Stomach (tissue), 9 donors: Measurements from ENCODE around the gene IFT57. TPM values are rescaled to one million over a fixed set of nuclear protein-coding genes. Genes with fewer than 3 reads are reported as not detected.
A peak's percentile ranks its signal among the peaks of the same experiment; 100 is the strongest.

Experiments
- DNase-seq, 2 donors: peaks; one replicate each; pipeline versions ENCODE4 v3.0.0 to v3.0.0-alpha.2; 2013 to 2019
- H3K27ac ChIP-seq, 5 donors: fragments of 200-600 bp in 4 of 5; sonication (generic) in 4 of 5; one replicate each; pipeline ENCODE4 v1.5.1; 2013 to 2019; ENCODE audit warnings: mild to moderate bottlenecking in 1 of 5, moderate library complexity in 1 of 5
- H3K27me3 ChIP-seq, 3 donors: fragments of 200-600 bp; sonication (generic); one replicate each; pipeline ENCODE4 v1.5.1; 2017 to 2019; ENCODE audit warnings: mixed run types in 1 of 3
- H3K36me3 ChIP-seq, 4 donors: fragments of 200-600 bp; sonication (generic); 1 replicate in 3 of 4; 2 replicates in 1 of 4; pipeline ENCODE4 v1.5.1; 2016 to 2019
- H3K4me1 ChIP-seq, 4 donors: fragments of 200-600 bp; sonication (generic); one replicate each; pipeline ENCODE4 v1.5.1; 2016 to 2019
- H3K4me3 ChIP-seq, 4 donors: fragments of 200-600 bp; sonication (generic) in 3 of 4; one replicate each; pipeline ENCODE4 v1.5.1; 2016 to 2019; ENCODE audit warnings: mild to moderate bottlenecking in 1 of 4
- H3K9me3 ChIP-seq, 4 donors: fragments of 200-600 bp; sonication (generic); one replicate each; pipeline ENCODE4 v1.5.1; 2016 to 2019
- CTCF ChIP-seq, 7 experiments: fragments of 450-650 bp in 4 of 7; fragments of 200-600 bp in 3 of 7; sonication (generic) in 3 of 7; IDR thresholded peaks; one replicate each; pipeline ENCODE4 v1.5.1; 2016 to 2019; ENCODE audit warnings: antibody characterized with exemption in 7 of 7, control low read depth in 2 of 7, mild to moderate bottlenecking in 1 of 7
- EP300 ChIP-seq: sonication (generic); formaldehyde crosslinking; IDR thresholded peaks from one replicate; pipeline ENCODE4 v1.6.1; 2017; ENCODE audit warnings: antibody characterized with exemption
- POLR2A ChIP-seq, 4 donors: fragments of 450-650 bp; IDR thresholded peaks; one replicate each; pipeline ENCODE4 v1.6.1; 2016; ENCODE audit warnings: antibody characterized with exemption in 4 of 4, control low read depth in 2 of 4, mild to moderate bottlenecking in 1 of 4, moderate library complexity in 1 of 4
- POLR2AphosphoS5 ChIP-seq, 3 donors: sonication (generic); formaldehyde crosslinking; IDR thresholded peaks; one replicate each; pipeline ENCODE4 v1.6.1; 2016; ENCODE audit warnings: antibody characterized with exemption in 3 of 3
- WGBS, 5 donors: extraction: QIAGEN DNeasy Blood & Tissue Kit in 3 of 5; methylation state at CpG; one replicate each; pipeline versions ENCODE4 v1.1.5 to v1.1.7; 2013 to 2018; 5-methylcytosine and 5-hydroxymethylcytosine counted together
- intact Hi-C: fragments of 100-400 bp; cut with DNase I; formaldehyde crosslinking; loops from one replicate; pipeline ENCODE4 v1.15.1; 2023; ENCODE audit warnings: low total_unique reads
- polyA plus RNA-seq, 3 donors: library from polyadenylated mRNA; stranded (reverse); fragments of 200-250 nt; gene quantifications; one replicate each; pipeline ENCODE4 v1.2.3, GENCODE V29; 2013
- total RNA-seq, 5 donors: library from RNA; depleted of rRNA; stranded (reverse); fragments of >200 nt; gene quantifications; one replicate each; pipeline versions ENCODE4 v1.1.0 to v1.2.3, GENCODE V29; 2014 to 2016
- donor health status: healthy with polysubstance abuse.
- donor health status: Bipolar disorder and iron deficiency.
- donor health status: healthy.

IFT57 gene
- total and polyA plus RNA-seq, 8 donors: 15.6 to 118 (median 36.7) TPM

- WGBS, 5 donors: 77 to 89% (median 87%) methylated on average over 4 of the region's 4 CpGs
- Histone ChIP-seq H3K27me3 (no peaks in the 10 kb centered on the region), H3K36me3 (no peaks in the 10 kb centered on the region), H3K9me3 (no peaks in the 10 kb centered on the region), H3K4me1 (peaks cover 0 to 31% (median 14%) of the 10 kb centered on the region in 4 donors), H3K27ac (peak overlapping the region in 2 of 5 donors; percentile 58 to 69), H3K4me3 (no peak overlapping the region)
- intact Hi-C loops: no loop called here
- TF ChIP-seq EP300: no peak
- no peak for TF ChIP-seq CTCF (IDR thresholded peaks at IDR 0.05)
- TF ChIP-seq POLR2AphosphoS5 (IDR thresholded peaks at IDR 0.05): no peak
- TF ChIP-seq POLR2A (IDR thresholded peaks at IDR 0.05): no peak
- DNase-seq: no peak
Observed at GRCh38 chr3:108125153-108125543, 97.1 kb downstream of the IFT57 start.

- Histone ChIP-seq H3K4me1 (peaks cover 0 to 31% (median 14%) of the 10 kb centered on the region in 4 donors), H3K27ac (peak overlapping the region in 2 of 5 donors; percentile 58 to 69), H3K27me3 (no peaks in the 10 kb centered on the region), H3K36me3 (no peaks in the 10 kb centered on the region), H3K9me3 (no peaks in the 10 kb centered on the region), H3K4me3 (no peak overlapping the region)
- peak in 1 of 2 donors; percentile 63 for DNase-seq
- no peak for TF ChIP-seq EP300
- TF ChIP-seq POLR2AphosphoS5 (IDR thresholded peaks at IDR 0.05): no peak
- no peak for TF ChIP-seq CTCF (IDR thresholded peaks at IDR 0.05)
- no peak for TF ChIP-seq POLR2A (IDR thresholded peaks at IDR 0.05)
- WGBS, 5 donors: 50 to 63% (median 56%) methylated on average over 9 to 10 of the region's 10 CpGs
- intact Hi-C loops: no loop called here
Observed at GRCh38 chr3:108124337-108125152, 97.7 kb downstream of the IFT57 start.

GRCh38 chr3:108123326-108123725, 98.9 kb downstream of the IFT57 start:
- intact Hi-C loops: no loop called here
- TF ChIP-seq CTCF (IDR thresholded peaks at IDR 0.05) (no peak), POLR2AphosphoS5 (IDR thresholded peaks at IDR 0.05) (no peak), EP300 (no peak), POLR2A (IDR thresholded peaks at IDR 0.05) (no peak)
- Histone ChIP-seq H3K9me3 (no peaks in the 10 kb centered on the region), H3K27ac (no peak overlapping the region), H3K4me3 (no peak overlapping the region), H3K36me3 (no peaks in the 10 kb centered on the region), H3K4me1 (peaks cover 0 to 31% (median 14%) of the 10 kb centered on the region in 4 donors), H3K27me3 (no peaks in the 10 kb centered on the region)
- 48 to 93% (median 79%) methylated on average over 3 of the region's 3 CpGs for WGBS, 5 donors
- no peak for DNase-seq

GRCh38 chr3:108122276-108122675, 99.9 kb downstream of the IFT57 start:
- TF ChIP-seq CTCF (IDR thresholded peaks at IDR 0.05): no peak
- no peak for TF ChIP-seq POLR2AphosphoS5 (IDR thresholded peaks at IDR 0.05)
- TF ChIP-seq POLR2A (IDR thresholded peaks at IDR 0.05): no peak
- no peak for TF ChIP-seq EP300
- 83 to 92% (median 84%) methylated on average over 3 of the region's 3 CpGs for WGBS, 5 donors
- no peak for DNase-seq
- peaks cover 0 to 22% (median 12%) of the 10 kb centered on the region in 4 donors for H3K4me1 ChIP-seq
- no peaks in the 10 kb centered on the region for H3K9me3 ChIP-seq
- H3K27me3 ChIP-seq: no peaks in the 10 kb centered on the region
- H3K27ac ChIP-seq: no peak overlapping the region
- intact Hi-C loops: no loop called here
- no peak overlapping the region for H3K4me3 ChIP-seq
- no peaks in the 10 kb centered on the region for H3K36me3 ChIP-seq
